Astrocyte of the spinal cord (primary cell): ENCODE measurements around the gene CDC42BPA.

Experiments used
- DNase-seq: peaks from one replicate; pipeline ENCODE4 v3.0.0; 2011; ENCODE audit warnings: low read depth, low spot score
- H3K4me3 ChIP-seq: 2 replicates; pipeline ENCODE4 v1.5.1; 2011; ENCODE audit warnings: low read depth, mild to moderate bottlenecking, low read length, moderate library complexity
- CTCF ChIP-seq: IDR thresholded peaks from 2 replicates; pipeline ENCODE4 v1.5.1; 2012; ENCODE audit warnings: low read depth, mild to moderate bottlenecking, low read length, inconsistent platforms
- in situ Hi-C: cut with HindIII; loops from 2 replicates; pipeline ENCODE4 v1.10.0; 2017; ENCODE audit warnings: low sequenced_read_pairs

Gene CDC42BPA

GRCh38 chr1:227335242-227336020 is 17.1 kb upstream of the CDC42BPA start:
- TF ChIP-seq CTCF = no peak
- no peak for DNase-seq
- in situ Hi-C loops = no loop called here
- no peak overlapping the region for H3K4me3 ChIP-seq

- no peak for TF ChIP-seq CTCF
- in situ Hi-C loops = no loop called here
- H3K4me3 ChIP-seq = no peak overlapping the region
- DNase-seq = no peak
These were observed 15.1 kb upstream of the CDC42BPA start for GRCh38 chr1:227333423-227333822.

GRCh38 chr1:227330279-227331076 is 12.2 kb upstream of the CDC42BPA start:
- in situ Hi-C loops = no loop called here
- no peak for TF ChIP-seq CTCF
- H3K4me3 ChIP-seq = no peak overlapping the region
- DNase-seq = no peak

- no peak for TF ChIP-seq CTCF
- DNase-seq = no peak
- in situ Hi-C loops = no loop called here
- H3K4me3 ChIP-seq = no peak overlapping the region
These were observed 10.2 kb upstream of the CDC42BPA start for GRCh38 chr1:227328405-227329019.

- no peak overlapping the region for H3K4me3 ChIP-seq
- in situ Hi-C loops = no loop called here
- TF ChIP-seq CTCF = no peak
- no peak for DNase-seq
These were observed 6.9 kb upstream of the CDC42BPA start for GRCh38 chr1:227325156-227325555.

GRCh38 chr1:227323967-227324268 is 5.6 kb upstream of the CDC42BPA start:
- H3K4me3 ChIP-seq = no peak overlapping the region
- no peak for TF ChIP-seq CTCF
- in situ Hi-C loops = no loop called here
- DNase-seq = no peak
